H1 (cell line): ENCODE data around the gene PREX1.

Experiments used
- CREB1 ChIP-seq: IDR thresholded peaks from 2 replicates; pipeline ENCODE4 v1.6.1; 2012; ENCODE audit warnings: inconsistent platforms
- EZH2 ChIP-seq: fragments of 200-600 bp; sonication (generic); IDR thresholded peaks from 2 replicates; pipeline ENCODE4 v1.7.1; 2012; ENCODE audit warnings: low read depth, mild to moderate bottlenecking, moderate library complexity, low read length, inconsistent platforms; ENCODE audit not compliant: severe bottlenecking
- POLR2A ChIP-seq, 2 experiments: IDR thresholded peaks; 1 replicate in 1 of 2; 2 replicates in 1 of 2; pipeline ENCODE4 v1.6.1; 2011; ENCODE audit warnings: low read depth in 2 of 2, low read length in 2 of 2, mild to moderate bottlenecking in 2 of 2; ENCODE audit errors: control extremely low read depth in 1 of 2
- SP2 ChIP-seq: IDR thresholded peaks from 2 replicates; pipeline ENCODE4 v1.6.1; 2012; ENCODE audit warnings: mild to moderate bottlenecking, low read length, inconsistent platforms
- SUZ12 ChIP-seq: fragments of 200-600 bp; sonication (generic); IDR thresholded peaks from 2 replicates; pipeline ENCODE4 v1.6.1; 2012; ENCODE audit warnings: mild to moderate bottlenecking, inconsistent platforms, low read length, moderate library complexity, mixed read lengths

- TF ChIP-seq CREB1: no peak
- TF ChIP-seq EZH2: no peak
- TF ChIP-seq SUZ12: no peak
- TF ChIP-seq POLR2A (IDR thresholded peaks at IDR 0.05; ENCODE audit: control extremely low read depth in 1 of 2, low read depth in 2 of 2, low read length in 2 of 2): no peak
- no peak for TF ChIP-seq SP2
Measured at GRCh38 chr20:48636301-48636700, 191.5 kb downstream of the PREX1 start.
